Activated T-cell treated with anti-CD3 and anti-CD28 coated beads, Interleukin-2, amount 50 U/mL, for 24 hours (primary cell): Measurements from ENCODE around the gene MIER2.
"Not testable (repeated sequence)": the region's sequence is repeated elsewhere in the genome, so short reads cannot be mapped to it uniquely, and the experiment has no call there.

Experiments
- DNase-seq: peaks from one replicate; pipeline ENCODE4 v3.0.0-alpha.2; 2020
- H3K27ac Mint-ChIP-seq: 2 replicates; pipeline ENCODE4 v1.8.0; 2020; ENCODE audit warnings: mild to moderate bottlenecking, mixed read lengths
- H3K27me3 Mint-ChIP-seq: 2 replicates; pipeline ENCODE4 v1.8.0; 2020; ENCODE audit warnings: mixed read lengths
- H3K36me3 Mint-ChIP-seq: 2 replicates; pipeline ENCODE4 v1.8.0; 2020; ENCODE audit warnings: low read depth, mixed read lengths
- H3K4me1 Mint-ChIP-seq: 2 replicates; pipeline ENCODE4 v1.8.0; 2020; ENCODE audit warnings: low read depth, mixed read lengths
- H3K4me3 Mint-ChIP-seq: 2 replicates; pipeline ENCODE4 v1.8.0; 2020; ENCODE audit warnings: mild to moderate bottlenecking, moderate library complexity, mixed read lengths
- H3K9me3 Mint-ChIP-seq: 2 replicates; pipeline ENCODE4 v1.8.0; 2020; ENCODE audit warnings: mixed read lengths

Gene MIER2

DNA sequence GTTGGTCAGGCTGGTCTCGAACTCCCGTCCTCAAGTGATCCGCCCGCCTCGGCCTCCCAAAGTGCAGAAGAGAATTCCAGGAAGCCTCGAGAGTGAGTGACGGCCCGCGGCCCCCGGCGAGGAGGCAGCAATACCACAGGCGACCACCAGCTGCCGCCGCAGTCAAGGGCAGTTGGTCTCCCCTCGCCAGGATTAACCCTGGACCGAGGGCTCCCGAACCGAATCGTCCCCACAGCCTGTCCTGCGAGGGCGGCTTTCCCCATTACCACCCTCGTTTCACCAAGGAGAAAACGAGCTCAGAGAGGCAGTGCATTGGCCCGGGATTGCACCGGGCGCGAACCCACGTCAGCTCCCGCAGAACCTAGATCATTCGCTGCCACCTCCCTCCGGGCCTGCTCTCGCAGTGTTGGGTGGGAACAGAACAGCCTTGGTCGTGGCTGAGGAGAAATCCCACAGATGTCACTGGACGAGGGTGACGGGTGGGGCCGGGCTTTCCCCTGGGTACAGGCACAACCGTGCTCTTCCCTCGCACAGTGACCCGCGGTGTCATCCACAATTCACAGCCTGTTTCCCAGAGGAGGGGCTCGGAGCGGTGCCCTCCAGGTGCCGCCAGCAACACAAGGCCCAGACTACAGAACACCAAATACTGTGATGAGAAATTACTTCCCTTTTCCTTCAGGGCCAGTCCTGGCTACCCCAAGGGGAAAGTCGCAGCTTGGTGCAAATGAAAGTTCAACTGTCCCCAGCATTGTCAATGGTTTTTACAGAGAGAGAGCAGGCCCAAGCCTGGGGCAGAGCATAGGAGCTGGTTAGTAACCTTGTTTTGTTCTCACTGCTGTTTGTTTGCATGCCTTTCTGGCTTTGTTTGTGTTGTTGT is 39.6 kb upstream of the MIER2 start:
- peaks cover 3% of the 10 kb centered on the region for H3K9me3 Mint-ChIP-seq
- no peak overlapping the region for H3K4me3 Mint-ChIP-seq
- H3K4me1 Mint-ChIP-seq: peaks cover 25% of the 10 kb centered on the region
- no peak for DNase-seq
- H3K27me3 Mint-ChIP-seq: peaks cover 49% of the 10 kb centered on the region
- H3K36me3 Mint-ChIP-seq: no peaks in the 10 kb centered on the region
- no peak overlapping the region for H3K27ac Mint-ChIP-seq

DNA sequence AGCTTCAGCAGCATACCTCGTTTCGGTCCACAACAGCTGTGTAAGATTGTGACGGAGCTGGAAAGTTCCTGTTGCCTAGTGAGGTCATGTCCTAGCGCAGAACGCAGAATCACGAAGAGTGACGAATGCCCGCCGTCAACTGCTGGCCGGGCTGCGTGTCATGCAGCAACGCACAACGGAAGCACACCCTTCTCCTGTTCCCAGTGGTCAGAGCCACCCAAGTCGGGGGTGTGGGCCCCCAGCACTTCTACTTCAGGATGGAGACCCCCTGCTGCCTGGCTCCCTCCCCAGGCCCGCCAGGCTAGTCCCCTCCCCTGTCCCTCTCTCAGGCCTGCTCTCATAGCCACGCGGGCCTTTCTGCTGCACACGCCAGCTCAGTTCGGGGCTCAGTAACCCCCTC is 38.4 kb upstream of the MIER2 start:
- peak overlapping the region; percentile 80 for H3K27ac Mint-ChIP-seq

DNA sequence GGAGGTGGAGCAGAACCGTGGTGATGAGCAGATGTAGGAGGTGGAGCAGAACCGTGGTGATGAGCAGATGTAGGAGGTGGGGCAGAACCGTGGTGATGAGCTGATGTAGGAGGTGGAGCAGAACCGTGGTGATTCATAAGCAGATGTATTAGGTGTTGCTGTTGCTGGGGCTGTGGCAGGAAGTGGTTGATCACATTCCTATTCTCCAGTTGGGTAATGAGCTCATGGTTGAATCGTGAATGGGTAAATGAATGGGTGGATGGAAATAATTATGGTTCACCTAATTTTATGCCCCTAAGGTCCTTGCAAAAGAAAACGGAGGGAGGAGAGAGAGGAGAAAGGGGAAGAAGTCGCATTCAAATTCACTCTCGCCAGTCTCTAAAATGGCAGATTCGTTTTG is 38.0 kb upstream of the MIER2 start:
- H3K4me3 Mint-ChIP-seq: peak overlapping the region; percentile 8
- not testable (repeated sequence) for DNase-seq, H3K9me3 Mint-ChIP-seq, H3K36me3 Mint-ChIP-seq
- peaks cover 45% of the 10 kb centered on the region for H3K27me3 Mint-ChIP-seq
- peaks cover 25% of the 10 kb centered on the region for H3K4me1 Mint-ChIP-seq
- H3K27ac Mint-ChIP-seq: peak overlapping the region; percentile 80

More for the DNA sequence above, 38.4 kb upstream of the MIER2 start:
- Mint-ChIP-seq H3K27me3 (peaks cover 44% of the 10 kb centered on the region), H3K4me3 (peak overlapping the region; percentile 8), H3K36me3 (no peaks in the 10 kb centered on the region), H3K4me1 (peaks cover 25% of the 10 kb centered on the region), H3K9me3 (peaks cover 3% of the 10 kb centered on the region)
- DNase-seq: no peak

DNA sequence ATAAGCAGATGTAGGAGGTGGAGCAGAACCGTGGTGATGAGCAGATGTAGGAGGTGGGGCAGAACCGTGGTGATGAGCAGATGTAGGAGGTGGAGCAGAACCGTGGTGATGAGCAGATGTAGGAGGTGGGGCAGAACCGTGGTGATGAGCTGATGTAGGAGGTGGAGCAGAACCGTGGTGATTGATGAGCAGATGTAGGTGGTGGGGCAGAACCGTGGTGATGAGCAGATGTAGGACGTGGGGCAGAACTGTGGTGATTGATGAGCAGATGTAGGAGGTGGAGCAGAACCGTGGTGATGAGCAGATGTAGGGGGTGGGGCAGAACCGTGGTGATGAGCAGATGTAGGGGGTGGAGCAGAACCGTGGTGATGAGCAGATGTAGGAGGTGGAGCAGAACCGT is 37.3 kb upstream of the MIER2 start:
- Mint-ChIP-seq H3K4me1 (peaks cover 25% of the 10 kb centered on the region), H3K27ac (peak overlapping the region; percentile 42), H3K27me3 (peaks cover 40% of the 10 kb centered on the region)
- not testable (repeated sequence) for H3K36me3 Mint-ChIP-seq, H3K4me3 Mint-ChIP-seq, H3K9me3 Mint-ChIP-seq
- DNase-seq: peak; percentile 61

DNA sequence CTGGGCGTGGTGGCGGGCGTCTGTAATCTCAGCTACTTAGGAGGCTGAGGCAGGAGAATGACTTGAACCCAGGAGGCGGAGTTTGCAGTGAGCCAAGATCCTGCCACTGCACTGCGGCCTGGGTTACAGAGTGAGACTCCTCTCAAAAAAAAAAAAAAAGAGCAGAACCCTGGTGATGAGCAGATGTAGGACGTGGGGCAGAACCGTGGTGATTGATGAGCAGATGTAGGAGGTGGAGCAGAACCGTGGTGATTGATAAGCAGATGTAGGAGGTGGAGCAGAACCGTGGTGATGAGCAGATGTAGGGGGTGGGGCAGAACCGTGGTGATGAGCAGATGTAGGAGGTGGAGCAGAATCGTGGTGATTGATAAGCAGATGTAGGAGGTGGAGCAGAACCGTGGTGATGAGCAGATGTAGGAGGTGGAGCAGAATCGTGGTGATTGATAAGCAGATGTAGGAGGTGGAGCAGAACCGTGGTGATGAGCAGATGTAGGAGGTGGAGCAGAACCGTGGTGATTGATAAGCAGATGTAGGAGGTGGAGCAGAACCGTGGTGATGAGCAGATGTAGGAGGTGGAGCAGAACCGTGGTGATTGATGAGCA is 36.1 kb upstream of the MIER2 start:
- H3K27ac Mint-ChIP-seq, H3K36me3 Mint-ChIP-seq, H3K4me3 Mint-ChIP-seq, H3K9me3 Mint-ChIP-seq, DNase-seq: not testable (repeated sequence)
- Mint-ChIP-seq H3K27me3 (peaks cover 33% of the 10 kb centered on the region), H3K4me1 (peaks cover 25% of the 10 kb centered on the region)

DNA sequence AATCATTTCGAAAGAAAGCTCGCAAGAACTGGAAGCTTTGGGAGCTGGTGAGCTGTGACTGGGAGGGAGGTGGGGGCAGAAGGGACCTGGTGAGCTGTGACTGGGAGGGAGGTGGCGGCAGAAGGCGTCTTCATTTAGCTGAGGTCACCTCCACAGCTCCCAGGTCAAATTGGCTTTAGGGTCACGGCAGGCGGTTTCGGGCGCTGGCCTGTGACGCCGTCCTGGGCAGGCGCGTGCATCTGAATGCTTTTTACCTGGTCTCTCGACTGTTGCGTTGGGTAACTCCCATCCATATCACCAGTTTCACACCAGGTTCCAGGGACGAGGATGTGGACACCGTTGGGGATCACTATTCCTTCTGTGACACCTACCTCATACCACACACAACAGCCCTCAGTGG is 35.2 kb upstream of the MIER2 start:
- no peak for DNase-seq
- peaks cover 25% of the 10 kb centered on the region for H3K4me1 Mint-ChIP-seq
- H3K27me3 Mint-ChIP-seq: peaks cover 29% of the 10 kb centered on the region
- no peak overlapping the region for H3K27ac Mint-ChIP-seq
- H3K36me3 Mint-ChIP-seq: no peaks in the 10 kb centered on the region
- no peak overlapping the region for H3K4me3 Mint-ChIP-seq
- peaks cover 3% of the 10 kb centered on the region for H3K9me3 Mint-ChIP-seq

DNA sequence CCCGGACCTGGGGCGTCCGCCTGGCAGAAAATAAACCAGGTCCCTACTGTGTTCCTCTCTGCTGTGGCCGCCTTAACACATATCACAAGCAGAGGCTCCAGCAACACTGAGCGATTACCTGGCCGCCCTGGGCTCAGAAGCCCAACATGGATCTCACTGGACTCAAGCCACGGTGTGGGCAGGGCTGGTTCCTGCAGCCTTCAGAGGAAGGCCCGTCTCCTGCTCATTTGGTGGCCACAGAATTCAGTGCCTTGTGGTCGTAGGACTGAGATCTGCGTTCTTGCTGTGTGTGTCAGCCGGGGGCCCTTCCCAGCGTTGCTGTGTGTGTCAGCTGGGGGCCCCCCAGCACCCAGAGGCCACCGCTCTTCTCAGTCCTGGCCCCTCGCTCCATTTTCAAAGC is 34.1 kb upstream of the MIER2 start:
- H3K36me3 Mint-ChIP-seq: no peaks in the 10 kb centered on the region
- peaks cover 17% of the 10 kb centered on the region for H3K4me1 Mint-ChIP-seq
- no peak for DNase-seq
- no peak overlapping the region for H3K27ac Mint-ChIP-seq
- H3K27me3 Mint-ChIP-seq: peaks cover 25% of the 10 kb centered on the region
- H3K4me3 Mint-ChIP-seq: no peak overlapping the region
- peaks cover 3% of the 10 kb centered on the region for H3K9me3 Mint-ChIP-seq

DNA sequence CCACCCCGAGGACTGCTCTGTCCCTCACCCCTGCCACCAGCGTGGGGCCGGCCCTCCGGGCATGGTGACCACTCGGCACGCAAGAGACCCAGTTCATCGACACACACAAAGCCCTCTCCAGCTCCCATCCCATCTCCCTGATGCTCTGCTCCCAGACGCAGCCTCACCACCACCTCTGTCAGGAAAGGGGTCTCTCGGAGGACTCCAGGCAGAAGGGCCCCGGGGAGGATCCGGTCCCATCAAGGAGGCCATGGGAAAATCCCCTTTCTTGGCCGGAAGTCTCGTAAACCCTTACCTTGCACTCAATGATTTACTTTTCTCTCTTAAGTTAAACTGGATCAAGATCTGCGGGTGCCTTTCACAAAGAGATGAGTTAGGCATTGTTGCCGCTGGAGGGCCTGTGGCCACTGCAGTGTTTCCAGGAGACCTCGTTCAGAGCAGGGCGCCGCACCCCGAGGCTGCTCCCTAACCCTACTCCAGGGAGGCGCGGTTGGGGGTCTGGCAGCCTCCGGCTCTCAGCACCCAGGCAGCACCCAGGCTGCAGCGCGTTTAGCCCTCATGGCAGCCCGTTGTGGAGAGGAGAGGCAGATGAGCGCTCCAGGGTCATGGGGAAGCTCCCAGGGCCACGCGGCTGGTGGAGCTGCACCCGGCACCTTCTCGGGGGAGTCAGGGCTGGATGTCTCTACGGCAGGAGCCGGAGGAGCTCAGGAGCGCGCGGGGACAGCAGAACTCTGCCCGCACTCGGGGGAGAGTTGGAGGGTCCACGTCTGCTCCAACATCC is 33.4 kb upstream of the MIER2 start:
- no peak for DNase-seq
- peaks cover 10% of the 10 kb centered on the region for H3K4me1 Mint-ChIP-seq
- no peaks in the 10 kb centered on the region for H3K36me3 Mint-ChIP-seq
- H3K27me3 Mint-ChIP-seq: peaks cover 27% of the 10 kb centered on the region
- H3K27ac Mint-ChIP-seq: no peak overlapping the region
- H3K9me3 Mint-ChIP-seq: peaks cover 3% of the 10 kb centered on the region
- H3K4me3 Mint-ChIP-seq: no peak overlapping the region

DNA sequence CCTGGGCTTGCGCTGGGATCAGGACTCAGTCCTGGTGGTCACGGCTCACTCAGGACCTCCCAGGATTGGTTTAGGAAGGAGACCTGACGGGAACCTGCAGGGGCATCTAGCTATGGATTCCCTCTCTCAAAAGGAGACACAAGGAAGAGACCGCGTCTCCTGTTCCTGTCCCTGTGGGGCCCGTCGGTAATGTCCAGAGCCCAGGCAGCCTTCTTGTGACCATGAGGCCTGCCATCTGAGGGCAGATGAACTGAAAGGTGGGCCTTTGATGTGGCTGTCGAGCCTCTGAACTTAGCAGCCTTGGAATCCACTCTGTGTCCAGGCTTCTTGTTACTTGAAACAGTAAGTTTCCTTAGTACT is 31.5 kb upstream of the MIER2 start:
- no peaks in the 10 kb centered on the region for H3K9me3 Mint-ChIP-seq
- no peak for DNase-seq
- H3K27ac Mint-ChIP-seq: no peak overlapping the region
- H3K36me3 Mint-ChIP-seq: no peaks in the 10 kb centered on the region
- H3K4me3 Mint-ChIP-seq: no peak overlapping the region
- peaks cover 44% of the 10 kb centered on the region for H3K27me3 Mint-ChIP-seq
- peaks cover 1% of the 10 kb centered on the region for H3K4me1 Mint-ChIP-seq

DNA sequence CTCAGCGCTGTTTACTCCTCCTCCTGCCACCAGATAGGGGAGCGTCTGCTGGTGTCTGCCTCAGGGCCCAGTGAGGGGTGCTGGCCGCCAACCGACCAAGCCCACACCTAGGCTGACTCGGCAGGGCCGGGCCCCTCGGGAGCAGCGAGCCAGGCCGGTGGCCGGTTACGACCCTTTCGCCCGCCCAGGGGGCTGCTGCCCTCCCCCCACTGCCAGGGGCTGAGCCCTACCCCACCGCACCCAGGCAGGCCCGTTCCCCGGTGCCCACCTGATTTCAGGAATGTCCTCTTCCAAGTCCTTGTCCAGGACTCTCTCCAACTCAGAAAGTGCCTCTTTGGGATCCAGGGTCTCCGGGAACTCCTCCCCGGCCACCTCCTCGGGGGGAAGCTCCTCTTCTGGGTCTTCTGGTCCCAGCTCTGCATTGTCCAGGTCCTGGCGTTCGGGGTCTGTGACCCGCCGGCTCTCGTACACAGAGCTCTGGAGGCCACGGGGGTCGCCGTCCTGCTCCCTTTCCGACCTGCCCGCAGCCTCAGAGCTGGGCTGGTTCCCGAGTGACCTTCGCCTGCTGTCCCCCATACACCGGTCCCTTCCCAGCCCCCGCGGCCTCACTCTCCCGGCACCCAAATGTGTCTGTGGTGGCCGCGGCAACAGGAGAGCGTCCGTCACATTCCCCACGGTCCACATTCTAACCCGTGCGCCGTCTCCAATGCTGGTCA is 31.0 kb upstream of the MIER2 start:
- Mint-ChIP-seq H3K36me3 (no peaks in the 10 kb centered on the region), H3K27ac (no peak overlapping the region), H3K9me3 (no peaks in the 10 kb centered on the region), H3K27me3 (peaks cover 44% of the 10 kb centered on the region), H3K4me3 (no peak overlapping the region), H3K4me1 (peaks cover under 1% of the 10 kb centered on the region)
- no peak for DNase-seq

DNA sequence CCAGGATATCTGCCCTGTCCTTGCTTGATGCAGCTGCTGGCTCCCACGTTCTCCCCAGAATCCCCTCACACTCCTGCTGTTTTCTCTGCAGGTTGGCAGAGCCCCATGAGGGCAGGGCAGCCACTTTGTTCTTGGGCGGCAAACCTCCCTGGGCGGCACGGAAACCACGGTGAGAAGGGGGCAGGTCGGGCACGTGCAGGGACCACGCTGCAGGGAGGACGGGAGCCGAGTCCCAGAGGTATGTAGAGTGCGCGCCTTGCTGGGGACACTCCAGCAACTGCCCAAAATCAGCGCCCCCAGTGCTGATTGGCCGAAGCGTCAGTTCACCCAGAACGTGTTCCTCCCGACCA is 30.3 kb upstream of the MIER2 start:
- H3K36me3 Mint-ChIP-seq: no peaks in the 10 kb centered on the region
- no peak for DNase-seq
- H3K9me3 Mint-ChIP-seq: no peaks in the 10 kb centered on the region
- H3K4me1 Mint-ChIP-seq: no peaks in the 10 kb centered on the region
- peaks cover 46% of the 10 kb centered on the region for H3K27me3 Mint-ChIP-seq
- H3K27ac Mint-ChIP-seq: no peak overlapping the region
- H3K4me3 Mint-ChIP-seq: no peak overlapping the region

DNA sequence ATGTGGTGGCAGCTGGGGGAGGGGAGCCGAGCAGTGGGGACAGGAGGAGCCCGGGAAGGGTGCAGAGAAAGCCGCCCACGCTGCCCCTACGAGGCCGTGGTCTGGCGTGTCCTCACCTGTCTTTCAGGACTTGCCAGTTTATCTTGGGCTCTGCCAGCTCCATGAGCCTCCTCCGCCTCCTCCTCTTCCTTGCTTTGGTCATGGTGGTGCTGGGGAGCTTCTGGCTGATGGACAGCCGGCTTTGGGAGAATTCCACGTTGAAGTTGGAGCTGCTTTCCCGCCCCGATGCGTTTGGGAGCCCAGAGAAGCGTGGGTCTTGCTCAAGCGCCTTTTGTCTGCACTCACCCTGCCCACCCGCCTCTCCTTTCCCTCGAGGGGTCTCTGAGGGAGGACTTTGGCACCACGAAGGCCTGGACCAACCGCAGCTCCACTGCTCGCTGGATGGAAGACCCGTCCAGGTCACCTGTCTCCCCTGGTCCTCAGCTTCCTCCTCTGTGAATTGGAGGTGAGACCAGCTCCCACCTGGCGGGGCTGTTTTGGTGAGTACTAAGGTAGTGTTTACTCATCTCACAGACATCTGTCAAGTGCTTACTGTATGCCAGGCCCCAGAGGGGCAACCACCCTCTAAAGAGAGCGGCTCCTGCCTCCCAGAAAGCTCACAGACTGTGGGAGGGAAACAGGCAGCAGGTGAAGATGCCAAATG is 29.7 kb upstream of the MIER2 start:
- Mint-ChIP-seq H3K9me3 (no peaks in the 10 kb centered on the region), H3K27ac (no peak overlapping the region), H3K4me1 (no peaks in the 10 kb centered on the region), H3K4me3 (no peak overlapping the region), H3K27me3 (peaks cover 50% of the 10 kb centered on the region), H3K36me3 (no peaks in the 10 kb centered on the region)
- no peak for DNase-seq

DNA sequence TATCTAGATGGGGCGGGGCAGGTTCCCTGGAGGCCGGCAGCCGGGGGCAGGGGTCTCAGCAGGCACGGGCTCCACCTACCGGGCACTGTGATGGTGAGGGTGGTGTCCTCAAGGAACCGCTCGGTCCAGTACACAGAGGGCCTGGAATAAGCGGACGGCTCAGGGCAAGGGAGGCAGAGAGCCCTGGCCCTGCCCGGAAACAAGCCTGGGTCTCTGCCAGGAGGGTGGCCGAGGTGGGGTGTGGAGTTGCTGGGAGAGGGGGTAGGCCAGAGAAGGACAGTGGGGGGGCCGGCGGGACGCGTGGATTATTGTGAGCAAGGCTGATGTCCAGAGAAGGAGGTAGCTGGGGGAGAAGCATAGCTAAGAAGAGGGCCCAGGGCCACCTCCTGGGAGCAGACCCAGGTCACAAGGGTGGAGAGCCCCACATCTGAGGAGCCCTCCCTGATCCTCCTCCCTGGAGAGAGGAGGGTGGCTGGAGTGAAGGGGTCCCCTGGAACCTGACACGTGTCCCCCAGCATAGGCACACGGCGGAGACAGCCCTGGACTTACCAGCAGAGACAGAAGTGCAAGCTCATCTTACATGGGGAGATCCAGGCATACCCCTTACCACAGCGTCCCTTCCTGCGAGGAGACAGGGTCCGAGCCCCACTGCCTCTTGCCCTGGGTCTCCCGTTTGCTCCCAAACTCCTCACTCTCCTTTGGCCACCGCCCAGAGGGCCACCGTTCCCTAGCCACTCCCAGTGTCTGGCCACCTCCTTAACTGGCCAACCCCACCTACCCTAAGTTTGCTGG is 29.0 kb upstream of the MIER2 start:
- no peak overlapping the region for H3K4me3 Mint-ChIP-seq
- H3K36me3 Mint-ChIP-seq: no peaks in the 10 kb centered on the region
- no peaks in the 10 kb centered on the region for H3K9me3 Mint-ChIP-seq
- no peaks in the 10 kb centered on the region for H3K4me1 Mint-ChIP-seq
- H3K27ac Mint-ChIP-seq: no peak overlapping the region
- DNase-seq: no peak
- H3K27me3 Mint-ChIP-seq: peaks cover 50% of the 10 kb centered on the region
